Right kidney (tissue), 1 donor: ENCODE measurements around the gene CATSPERD.
"Not testable (repeated sequence)": the region's sequence is repeated elsewhere in the genome, so short reads cannot be mapped to it uniquely, and the experiment has no call there.

ENCODE experiments used
- DNase-seq: peaks from one replicate; pipeline ENCODE4 v3.0.0-alpha.2; 2016

CATSPERD gene

GRCh38 chr19:5698635-5699422 is 21.6 kb upstream of the CATSPERD start:
- no peak for DNase-seq

GRCh38 chr19:5700455-5701092 is 19.9 kb upstream of the CATSPERD start:
- no peak for DNase-seq

- not testable (repeated sequence) for DNase-seq
These were observed 18.4 kb upstream of the CATSPERD start for GRCh38 chr19:5702053-5702410.

- no peak for DNase-seq
These were observed 16.3 kb upstream of the CATSPERD start for GRCh38 chr19:5703819-5704818.

- no peak for DNase-seq
These were observed 14.9 kb upstream of the CATSPERD start for GRCh38 chr19:5705552-5705951.

GRCh38 chr19:5706876-5707573 is 13.4 kb upstream of the CATSPERD start:
- DNase-seq = no peak

- no peak for DNase-seq
These were observed 12.6 kb upstream of the CATSPERD start for GRCh38 chr19:5707576-5708575.

GRCh38 chr19:5711025-5711424 is 9.4 kb upstream of the CATSPERD start:
- no peak for DNase-seq

- DNase-seq = no peak
These were observed 8.7 kb upstream of the CATSPERD start for GRCh38 chr19:5711713-5712161.

GRCh38 chr19:5713228-5713627 is 7.2 kb upstream of the CATSPERD start:
- no peak for DNase-seq

GRCh38 chr19:5714816-5715215 is 5.6 kb upstream of the CATSPERD start:
- DNase-seq = no peak

- DNase-seq = no peak
These were observed 3.1 kb upstream of the CATSPERD start for GRCh38 chr19:5717215-5717935.

- no peak for DNase-seq
These were observed 2.3 kb upstream of the CATSPERD start for GRCh38 chr19:5718037-5718578.

- no peak for DNase-seq
These were observed 1.7 kb upstream of the CATSPERD start for GRCh38 chr19:5718579-5719273.

GRCh38 chr19:5719274-5719960 is 1.0 kb upstream of the CATSPERD start:
- DNase-seq = peak; percentile 33

GRCh38 chr19:5727453-5728050 is 7.1 kb downstream of the CATSPERD start:
- no peak for DNase-seq

GRCh38 chr19:5733172-5733571 is 12.7 kb downstream of the CATSPERD start:
- DNase-seq = not testable (repeated sequence)

GRCh38 chr19:5738423-5738822 is 18.0 kb downstream of the CATSPERD start:
- DNase-seq = no peak
